ENCODE measurements around the gene SPEM2. TPM values are rescaled to one million over a fixed set of nuclear protein-coding genes. Genes with fewer than 3 reads are reported as not detected.

Gene SPEM2
- total and polyA plus RNA-seq, 2 of the 8 experiments (the other 6 are each of a cell fraction or from before 2014, with no cell fraction given) = 0.03 TPM; not detected in 1

DNA sequence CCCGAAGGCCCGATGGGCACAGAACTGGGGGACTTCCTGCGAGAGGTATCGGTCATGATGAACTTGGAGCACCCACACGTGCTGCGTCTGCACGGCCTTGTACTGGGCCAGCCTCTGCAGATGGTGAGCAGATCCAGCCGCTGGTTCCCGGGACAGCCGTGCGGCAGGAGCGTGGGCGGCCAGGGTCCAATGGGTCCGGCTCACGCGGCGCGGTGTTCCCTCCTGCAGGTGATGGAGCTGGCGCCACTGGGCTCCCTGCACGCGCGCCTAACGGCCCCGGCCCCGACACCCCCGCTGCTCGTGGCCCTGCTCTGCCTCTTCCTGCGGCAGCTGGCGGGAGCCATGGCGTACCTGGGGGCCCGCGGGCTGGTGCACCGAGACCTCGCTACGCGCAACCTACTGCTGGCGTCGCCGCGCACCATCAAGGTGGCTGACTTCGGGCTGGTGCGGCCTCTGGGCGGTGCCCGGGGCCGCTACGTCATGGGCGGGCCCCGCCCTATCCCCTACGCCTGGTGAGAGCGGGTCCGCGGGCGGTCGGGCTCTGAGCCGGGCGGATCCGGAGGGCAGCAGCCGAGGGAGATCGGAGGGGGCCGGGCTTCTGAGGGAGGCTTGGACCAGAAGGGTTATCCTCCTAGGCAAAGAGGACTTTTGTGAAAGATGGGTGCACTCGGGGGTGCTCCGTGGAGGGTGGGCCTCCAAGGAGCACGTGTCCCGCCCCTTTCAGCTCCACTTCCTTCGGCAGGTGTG is 41.5 kb upstream of the SPEM2 start:
- Histone ChIP-seq H3K36me3 (ENCODE audit: control insufficient read depth in 2 of 4, insufficient read depth in 4 of 4, low read length in 3 of 4) (peaks cover 0 to 6% (median under 1%) of the 10 kb centered on the region in 4 experiments; a peak in 4 of 8 replicates), H3K4ac (replicated peaks; ENCODE audit: insufficient read length, low read depth, low read length) (peak overlapping the region; percentile 27), H3K9me3 (ENCODE audit: insufficient read depth in 2 of 2, low read depth in 1 of 2, low read length in 1 of 2) (peaks cover 0 to 7% of the 10 kb centered on the region in 2 experiments; a peak in 1 of 4 replicates), H3K23me2 (ENCODE audit: low read depth, low read length) (peaks cover 12% of the 10 kb centered on the region; the same call in 1 of the 2 replicates), H3K27me3 (replicated peaks in 1 of 4; ENCODE audit: control insufficient read depth in 3 of 4, extremely low read depth in 1 of 4, insufficient read depth in 3 of 4, low read length in 3 of 4) (peaks cover 0 to 39% (median 29%) of the 10 kb centered on the region in 4 experiments; a peak in 6 of 7 replicates), H3K18ac (ENCODE audit: extremely low read depth, low read length) (peak overlapping the region; percentile 90), H2BK15ac (ENCODE audit: low read length) (peak overlapping the region; percentile 96; the same call in 1 of the 2 replicates), H2BK120ac (replicated peaks; ENCODE audit: low read depth, low read length) (no peak overlapping the region), H4K91ac (replicated peaks; ENCODE audit: insufficient read length, low read length) (peak overlapping the region; percentile 22), H2AK5ac (ENCODE audit: low read depth, low read length) (no peak overlapping the region), H3K79me2 (ENCODE audit: control insufficient read depth in 1 of 2, insufficient read depth in 2 of 2, low read length in 2 of 2) (no peaks in the 10 kb centered on the region), H2BK20ac (ENCODE audit: low read length) (no peak overlapping the region), H3K4me2 (ENCODE audit: insufficient read depth in 1 of 2, low read depth in 2 of 2, low read length in 2 of 2) (peak overlapping the region; percentile 78), H2AFZ (ENCODE audit: low read length) (no peak overlapping the region), H3K4me3 (ENCODE audit: extremely low read depth in 1 of 4, insufficient read depth in 2 of 4, low read depth in 3 of 4, low read length in 4 of 4) (peak overlapping the region; percentile 36 to 60 (median 46)), H4K8ac (ENCODE audit: extremely low read depth, insufficient read depth, low read length) (peak overlapping the region; percentile 45), H3K23ac (ENCODE audit: insufficient read length) (no peak overlapping the region), H3K4me1 (replicated peaks in 1 of 4; ENCODE audit: control insufficient read depth in 3 of 4, insufficient read depth in 4 of 4, low read length in 3 of 4) (peaks cover 0 to 17% (median 10%) of the 10 kb centered on the region in 4 experiments; a peak in 6 of 7 replicates), H3K9ac (replicated peaks in 1 of 4; ENCODE audit: extremely low read depth in 1 of 4, low read depth in 3 of 4, low read length in 3 of 4) (peak overlapping the region in 3 of 4 experiments; percentile 7 to 46 (median 29); a peak in 2 of 7 replicates), H2BK5ac (ENCODE audit: low read depth, low read length) (no peak overlapping the region; the same call in 1 of the 2 replicates), H3K56ac (replicated peaks; ENCODE audit: insufficient read length, low read depth, low read length) (no peak overlapping the region), H4K20me1 (replicated peaks in 1 of 2; ENCODE audit: control insufficient read depth in 1 of 2, insufficient read depth in 2 of 2, low read length in 2 of 2) (peaks cover 2 to 10% of the 10 kb centered on the region in 2 experiments), H2BK12ac (ENCODE audit: low read depth, low read length) (no peak overlapping the region), H3K79me1 (ENCODE audit: low read depth, low read length) (peaks cover 3% of the 10 kb centered on the region; the same call in 1 of the 2 replicates), H4K5ac (ENCODE audit: insufficient read length, low read depth, low read length) (no peak overlapping the region), H3K27ac (ENCODE audit: low read depth, low read length) (no peak overlapping the region), H3K14ac (ENCODE audit: insufficient read length) (no peak overlapping the region)
- 20% methylated on average over 56 of the region's 65 CpGs; no CpG with 5 or more reads in 1 of the 2 experiments for WGBS, 2 experiments (ENCODE audit: extremely low coverage in 1 of 2, insufficient coverage in 1 of 2, insufficient read length in 1 of 2, insufficient replicate concordance in 2 of 2, low coverage in 1 of 2, low lambda C conversion rate in 2 of 2, missing lambda C conversion rate in 1 of 2)
- ChIA-PET POLR2A (ENCODE audit: partially characterized antibody) (interaction anchor here (0.6 to 3.7 kb wide), 16 partner anchors 10 to 229 kb away, joined by 3 to 16 read pairs (median 4); partner anchors contain the start of genes PLSCR3, TMEM95 and ZBTB4), CTCF (ENCODE audit: partially characterized antibody) (interaction anchor here (0.7 to 4.0 kb wide), 10 partner anchors 9 to 176 kb away, joined by 3 to 21 read pairs (median 6); partner anchors contain the start of genes PLSCR3 and TMEM95)
- no peak for FAIRE-seq
- DNase-seq (ENCODE audit: low read depth in 1 of 2, low spot score in 2 of 2) = peak in 1 of 2 experiments; percentile 92
- TF ChIP-seq GABPA (IDR thresholded peaks at IDR 0.05; ENCODE audit: borderline replicate concordance, insufficient read depth, low read length) (no peak), SP1 (IDR thresholded peaks at IDR 0.05; ENCODE audit: low read depth, low read length) (no peak), KDM5A (IDR thresholded peaks at IDR 0.05; ENCODE audit: low read length) (no peak), ZNF274 (IDR thresholded peaks at IDR 0.05; ENCODE audit: borderline replicate concordance, extremely low read depth, low read length) (no peak), CHD2 (IDR thresholded peaks at IDR 0.05; ENCODE audit: low read length) (no peak), EGR1 (IDR thresholded peaks at IDR 0.05; ENCODE audit: borderline replicate concordance, low read depth, low read length) (peak; percentile 16; the same call in 1 of the 2 replicates), BCL11A (IDR thresholded peaks at IDR 0.05; ENCODE audit: low read depth in 2 of 2, low read length in 2 of 2) (no peak)
- TF ChIP-seq, protein P1, sequence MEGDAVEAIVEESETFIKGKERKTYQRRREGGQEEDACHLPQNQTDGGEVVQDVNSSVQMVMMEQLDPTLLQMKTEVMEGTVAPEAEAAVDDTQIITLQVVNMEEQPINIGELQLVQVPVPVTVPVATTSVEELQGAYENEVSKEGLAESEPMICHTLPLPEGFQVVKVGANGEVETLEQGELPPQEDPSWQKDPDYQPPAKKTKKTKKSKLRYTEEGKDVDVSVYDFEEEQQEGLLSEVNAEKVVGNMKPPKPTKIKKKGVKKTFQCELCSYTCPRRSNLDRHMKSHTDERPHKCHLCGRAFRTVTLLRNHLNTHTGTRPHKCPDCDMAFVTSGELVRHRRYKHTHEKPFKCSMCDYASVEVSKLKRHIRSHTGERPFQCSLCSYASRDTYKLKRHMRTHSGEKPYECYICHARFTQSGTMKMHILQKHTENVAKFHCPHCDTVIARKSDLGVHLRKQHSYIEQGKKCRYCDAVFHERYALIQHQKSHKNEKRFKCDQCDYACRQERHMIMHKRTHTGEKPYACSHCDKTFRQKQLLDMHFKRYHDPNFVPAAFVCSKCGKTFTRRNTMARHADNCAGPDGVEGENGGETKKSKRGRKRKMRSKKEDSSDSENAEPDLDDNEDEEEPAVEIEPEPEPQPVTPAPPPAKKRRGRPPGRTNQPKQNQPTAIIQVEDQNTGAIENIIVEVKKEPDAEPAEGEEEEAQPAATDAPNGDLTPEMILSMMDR (IDR thresholded peaks at IDR 0.05; ENCODE audit: control extremely low read depth in 1 of 3, insufficient read depth in 1 of 3, low read depth in 1 of 3, low read length in 3 of 3) = no peak

Measured in H1 (cell line).